ENCODE data around the gene GRIK3.
A peak's percentile ranks its signal among the peaks of the same experiment; 100 is the strongest.

Gene GRIK3

GRCh38 chr1:36805979-36806640 is 228.2 kb downstream of the GRIK3 start:
- TF ChIP-seq CTCF (IDR thresholded peaks at IDR 0.05; ENCODE audit: insufficient read depth, low read length), result no peak
- TF ChIP-seq SPI1 (IDR thresholded peaks at IDR 0.05; ENCODE audit: borderline replicate concordance, low read depth), result no peak
- no peak for TF ChIP-seq REST (IDR thresholded peaks at IDR 0.05; ENCODE audit: insufficient replicate concordance, low read depth)
- no peak for TF ChIP-seq GABPA (IDR thresholded peaks at IDR 0.05; ENCODE audit: low read depth)
- TF ChIP-seq POLR2AphosphoS5 (IDR thresholded peaks at IDR 0.05; ENCODE audit: low read depth), result no peak
- no peak for DNase-seq (ENCODE audit: low read depth in 1 of 2, low spot score in 1 of 2)
- Histone ChIP-seq H3K27ac (replicated peaks) (no peak overlapping the region), H3K4me3 (replicated peaks; ENCODE audit: insufficient read depth, low read length) (no peak overlapping the region), H3K27me3 (ENCODE audit: insufficient read depth, poor library complexity, severe bottlenecking) (no peaks in the 10 kb centered on the region)

GRCh38 chr1:36804669-36805314 is 229.5 kb downstream of the GRIK3 start:
- Histone ChIP-seq H3K4me3 (replicated peaks; ENCODE audit: insufficient read depth, low read length) (no peak overlapping the region), H3K27me3 (ENCODE audit: insufficient read depth, poor library complexity, severe bottlenecking) (no peaks in the 10 kb centered on the region), H3K27ac (replicated peaks) (no peak overlapping the region)
- TF ChIP-seq GABPA (IDR thresholded peaks at IDR 0.05; ENCODE audit: low read depth) (no peak), CTCF (IDR thresholded peaks at IDR 0.05; ENCODE audit: insufficient read depth, low read length) (no peak), SPI1 (IDR thresholded peaks at IDR 0.05; ENCODE audit: borderline replicate concordance, low read depth) (no peak), POLR2AphosphoS5 (IDR thresholded peaks at IDR 0.05; ENCODE audit: low read depth) (no peak), REST (IDR thresholded peaks at IDR 0.05; ENCODE audit: insufficient replicate concordance, low read depth) (no peak)
- DNase-seq (ENCODE audit: low read depth in 1 of 2, low spot score in 1 of 2), result no peak

- no peak for DNase-seq (ENCODE audit: low read depth in 1 of 2, low spot score in 1 of 2)
- H3K27me3 ChIP-seq (ENCODE audit: insufficient read depth, poor library complexity, severe bottlenecking), result no peaks in the 10 kb centered on the region
- H3K4me3 ChIP-seq (replicated peaks; ENCODE audit: insufficient read depth, low read length), result no peak overlapping the region
- TF ChIP-seq CTCF (IDR thresholded peaks at IDR 0.05; ENCODE audit: insufficient read depth, low read length) (no peak), SPI1 (IDR thresholded peaks at IDR 0.05; ENCODE audit: borderline replicate concordance, low read depth) (no peak), POLR2AphosphoS5 (IDR thresholded peaks at IDR 0.05; ENCODE audit: low read depth) (no peak), GABPA (IDR thresholded peaks at IDR 0.05; ENCODE audit: low read depth) (no peak), REST (IDR thresholded peaks at IDR 0.05; ENCODE audit: insufficient replicate concordance, low read depth) (peak; percentile 80)
- H3K27ac ChIP-seq (replicated peaks), result no peak overlapping the region
These were observed 230.3 kb downstream of the GRIK3 start for GRCh38 chr1:36803868-36804570.
